MCF 10A (cell line): ENCODE results near the gene GFOD1. TPM values are rescaled to one million over a fixed set of nuclear protein-coding genes. Genes with fewer than 3 reads are reported as not detected.
A peak's percentile ranks its signal among the peaks of the same experiment; 100 is the strongest.

ENCODE experiments used
- BruUV-seq: library from RNA; stranded (reverse); fragments of 400-500 nt; replicated peaks from 2 replicates; lab custom pipeline; 2021; lab: Mats Ljungman, UMichigan
- CTCF ChIA-PET: fragments of 300-600 bp; sonication (Branson Sonifier 250); formaldehyde crosslinking; extraction: SDS; loops from one replicate; lab custom pipeline; 2021; ENCODE audit warnings: antibody characterized with exemption, inconsistent platforms; lab: Yijun Ruan, JAX
- POLR2A ChIA-PET: fragments of 300-600, 350-650 bp; sonication (Branson Sonifier 250); formaldehyde crosslinking; extraction: SDS; loops from one replicate; lab custom pipeline; 2020; ENCODE audit warnings: antibody characterized with exemption, inconsistent platforms; lab: Yijun Ruan, JAX
- DNase-seq: peaks from one replicate; pipeline ENCODE4 v3.0.0-alpha.2; 2018; ENCODE audit not compliant: unreplicated experiment
- H3K27ac Mint-ChIP-seq: one replicate; pipeline ENCODE4 v1.8.0; 2022; ENCODE audit warnings: mild to moderate bottlenecking, low read depth, mixed read lengths; ENCODE audit not compliant: unreplicated experiment
- H3K27me3 Mint-ChIP-seq: one replicate; pipeline ENCODE4 v1.8.0; 2022; ENCODE audit warnings: mixed read lengths; ENCODE audit not compliant: insufficient read depth, unreplicated experiment
- H3K36me3 Mint-ChIP-seq: one replicate; pipeline ENCODE4 v1.8.0; 2022; ENCODE audit warnings: mild to moderate bottlenecking, moderate library complexity, mixed read lengths; ENCODE audit not compliant: insufficient read depth, unreplicated experiment
- H3K4me1 Mint-ChIP-seq: one replicate; pipeline ENCODE4 v1.8.0; 2022; ENCODE audit warnings: mixed read lengths; ENCODE audit not compliant: insufficient read depth, unreplicated experiment
- H3K4me3 Mint-ChIP-seq: one replicate; pipeline ENCODE4 v1.8.0; 2022; ENCODE audit warnings: mild to moderate bottlenecking, moderate library complexity, mixed read lengths; ENCODE audit not compliant: unreplicated experiment
- H3K9me3 Mint-ChIP-seq: one replicate; pipeline ENCODE4 v1.8.0; 2022; ENCODE audit warnings: mixed read lengths; ENCODE audit not compliant: unreplicated experiment
- intact Hi-C: fragments of 100-400 bp; cut with micrococcal nuclease; formaldehyde crosslinking; loops from 2 replicates; pipeline ENCODE4 v1.14.1; 2022
- total RNA-seq: library from RNA; stranded (reverse); gene quantifications from 2 replicates; pipeline ENCODE4 v1.2.3, GENCODE V29; 2022
- TF ChIP-seq, protein P1 (sequence below): fragments of 200-600 bp; IDR thresholded peaks from one replicate; pipeline ENCODE4 v1.8.0; 2022; ENCODE audit warnings: antibody characterized with exemption, mild to moderate bottlenecking; ENCODE audit not compliant: unreplicated experiment

Gene GFOD1
- total RNA-seq, 1 experiment from 2014 or later, result 9.5 TPM

DNA sequence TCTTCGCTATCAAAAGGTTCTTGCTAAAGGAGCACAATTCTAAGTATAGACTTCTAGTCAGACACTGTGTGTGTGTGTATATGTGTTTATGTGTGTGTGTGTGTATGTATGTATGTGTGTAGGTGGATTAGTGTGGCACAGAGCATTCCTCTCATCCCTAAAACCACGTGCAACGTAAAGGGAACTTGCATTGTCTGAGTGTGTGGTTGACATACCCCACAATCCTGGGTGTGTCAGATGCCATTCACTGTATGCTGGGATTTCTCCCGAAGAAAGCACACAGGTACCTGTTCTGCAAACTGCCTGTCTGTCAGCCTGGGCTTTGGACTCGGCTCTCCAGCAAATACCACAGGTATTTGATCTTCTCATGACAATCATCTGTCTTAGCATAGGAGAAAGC is 116.8 kb downstream of the GFOD1 start:
- no peak overlapping the region for H3K27ac Mint-ChIP-seq
- H3K9me3 Mint-ChIP-seq, result no peaks in the 10 kb centered on the region
- intact Hi-C loops, result no loop called here
- BruUV-seq, result no TSS peak
- ChIA-PET CTCF (no interaction called here), POLR2A (no interaction called here)
- H3K36me3 Mint-ChIP-seq, result no peaks in the 10 kb centered on the region
- H3K4me3 Mint-ChIP-seq, result no peak overlapping the region
- peaks cover 51% of the 10 kb centered on the region for H3K4me1 Mint-ChIP-seq
- no peak for DNase-seq
- TF ChIP-seq, protein P1, sequence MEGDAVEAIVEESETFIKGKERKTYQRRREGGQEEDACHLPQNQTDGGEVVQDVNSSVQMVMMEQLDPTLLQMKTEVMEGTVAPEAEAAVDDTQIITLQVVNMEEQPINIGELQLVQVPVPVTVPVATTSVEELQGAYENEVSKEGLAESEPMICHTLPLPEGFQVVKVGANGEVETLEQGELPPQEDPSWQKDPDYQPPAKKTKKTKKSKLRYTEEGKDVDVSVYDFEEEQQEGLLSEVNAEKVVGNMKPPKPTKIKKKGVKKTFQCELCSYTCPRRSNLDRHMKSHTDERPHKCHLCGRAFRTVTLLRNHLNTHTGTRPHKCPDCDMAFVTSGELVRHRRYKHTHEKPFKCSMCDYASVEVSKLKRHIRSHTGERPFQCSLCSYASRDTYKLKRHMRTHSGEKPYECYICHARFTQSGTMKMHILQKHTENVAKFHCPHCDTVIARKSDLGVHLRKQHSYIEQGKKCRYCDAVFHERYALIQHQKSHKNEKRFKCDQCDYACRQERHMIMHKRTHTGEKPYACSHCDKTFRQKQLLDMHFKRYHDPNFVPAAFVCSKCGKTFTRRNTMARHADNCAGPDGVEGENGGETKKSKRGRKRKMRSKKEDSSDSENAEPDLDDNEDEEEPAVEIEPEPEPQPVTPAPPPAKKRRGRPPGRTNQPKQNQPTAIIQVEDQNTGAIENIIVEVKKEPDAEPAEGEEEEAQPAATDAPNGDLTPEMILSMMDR, result no peak
- no peaks in the 10 kb centered on the region for H3K27me3 Mint-ChIP-seq

DNA sequence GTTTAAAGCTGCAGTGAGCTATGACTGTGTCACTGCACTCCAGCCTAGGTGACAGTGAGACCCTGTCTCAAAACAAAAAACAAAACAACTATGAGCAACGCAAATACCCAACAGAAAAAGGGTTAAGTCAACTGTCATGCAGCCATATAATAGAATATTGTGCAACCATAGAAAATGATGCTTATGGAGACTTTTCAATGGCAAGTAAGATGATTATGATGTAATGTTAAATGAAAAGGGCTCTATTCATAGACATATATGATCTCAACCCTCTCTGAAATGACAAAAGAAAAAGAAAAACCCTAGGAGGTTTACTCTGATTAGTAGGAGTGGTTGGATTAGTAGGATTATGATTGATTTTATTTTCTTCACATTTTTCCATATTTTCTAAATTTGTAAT is 117.8 kb downstream of the GFOD1 start:
- Mint-ChIP-seq H3K27me3 (no peaks in the 10 kb centered on the region), H3K9me3 (no peaks in the 10 kb centered on the region), H3K27ac (no peak overlapping the region), H3K4me3 (no peak overlapping the region), H3K4me1 (peaks cover 46% of the 10 kb centered on the region), H3K36me3 (no peaks in the 10 kb centered on the region)
- no peak for DNase-seq
- TF ChIP-seq, protein P1, result no peak
- CTCF ChIA-PET, result interaction anchor here (0.6 to 0.7 kb wide), 4 partner anchors 9 to 1767 kb away, joined by 3 read pairs; no protein-coding TSS in a partner anchor
- no TSS peak for BruUV-seq
- intact Hi-C loops, result no loop called here
- POLR2A ChIA-PET, result interaction anchor here (0.9 kb wide), 1 partner anchor 10 kb away, joined by 3 read pairs; no protein-coding TSS in a partner anchor

DNA sequence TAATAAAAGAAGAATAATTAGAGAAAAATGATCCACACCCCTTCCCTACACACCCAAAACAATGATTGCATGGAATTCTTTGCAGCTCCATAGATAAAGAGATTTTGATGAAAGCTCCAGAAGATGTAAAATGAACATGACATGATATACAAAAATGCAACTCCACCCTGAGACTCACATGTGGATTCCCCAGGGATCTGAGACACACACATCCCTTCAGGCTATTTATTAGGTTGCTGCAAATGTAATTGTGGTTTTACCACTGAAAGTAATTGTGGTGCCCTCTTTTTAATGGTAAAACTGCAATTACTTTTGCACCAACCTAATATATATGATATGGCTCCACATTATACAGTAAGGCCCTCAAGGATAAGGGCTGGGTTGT is 118.7 kb downstream of the GFOD1 start:
- H3K27ac Mint-ChIP-seq, result no peak overlapping the region
- no peak overlapping the region for H3K4me3 Mint-ChIP-seq
- DNase-seq, result no peak
- TF ChIP-seq, protein P1, result no peak
- no peaks in the 10 kb centered on the region for H3K9me3 Mint-ChIP-seq
- no peaks in the 10 kb centered on the region for H3K36me3 Mint-ChIP-seq
- intact Hi-C loops, result no loop called here
- CTCF ChIA-PET, result interaction anchor here (0.6 to 1.3 kb wide), 5 partner anchors 8 to 118 kb away, joined by 3 to 4 read pairs (median 3); partner anchors contain the start of gene GFOD1
- no TSS peak for BruUV-seq
- no peaks in the 10 kb centered on the region for H3K27me3 Mint-ChIP-seq
- peaks cover 44% of the 10 kb centered on the region for H3K4me1 Mint-ChIP-seq
- POLR2A ChIA-PET, result interaction anchor here (1.0 to 1.6 kb wide), 5 partner anchors 11 to 206 kb away, joined by 3 to 6 read pairs (median 4); no protein-coding TSS in a partner anchor

DNA sequence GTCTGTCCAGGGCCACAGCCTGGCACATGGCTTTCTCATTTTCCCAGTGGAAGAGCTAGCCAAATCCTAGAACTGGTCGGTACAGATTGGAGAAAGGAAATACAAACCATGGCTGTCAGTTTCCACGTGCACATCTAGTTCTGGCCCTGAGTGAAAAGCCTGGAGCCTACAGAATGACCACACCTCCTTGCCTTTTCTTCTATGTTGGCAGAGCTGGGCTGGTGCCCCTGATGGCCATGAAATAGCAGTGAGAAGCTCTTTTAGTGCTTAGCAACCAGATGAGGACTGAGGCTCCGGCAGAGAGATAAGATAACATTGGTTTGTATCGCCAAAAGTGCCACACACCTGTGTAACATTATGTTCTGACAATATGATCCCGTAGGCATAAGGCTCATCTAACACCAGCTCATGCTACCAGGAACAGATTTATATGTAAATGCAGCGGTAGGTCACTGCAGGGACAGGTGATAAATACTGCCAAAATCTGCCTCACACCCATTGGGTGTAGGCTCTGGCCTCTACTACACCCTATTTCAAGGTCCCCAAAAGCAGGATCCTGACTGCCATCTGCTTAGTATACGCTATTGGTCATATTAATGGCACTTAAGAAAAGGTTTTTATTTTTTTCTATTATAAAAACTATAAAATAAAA is 119.2 kb downstream of the GFOD1 start:
- intact Hi-C loops, result no loop called here
- TF ChIP-seq, protein P1, result no peak
- Mint-ChIP-seq H3K27me3 (no peaks in the 10 kb centered on the region), H3K9me3 (no peaks in the 10 kb centered on the region), H3K4me1 (peaks cover 39% of the 10 kb centered on the region), H3K4me3 (no peak overlapping the region), H3K36me3 (no peaks in the 10 kb centered on the region), H3K27ac (peak overlapping the region; percentile 36)
- BruUV-seq, result no TSS peak
- no peak for DNase-seq
- POLR2A ChIA-PET, result interaction anchor here (1.0 to 1.6 kb wide), 6 partner anchors 10 to 207 kb away, joined by 3 to 6 read pairs (median 4); no protein-coding TSS in a partner anchor
- CTCF ChIA-PET, result interaction anchor here (0.6 to 1.3 kb wide), 9 partner anchors 11 to 1274 kb away, joined by 3 to 4 read pairs (median 4); partner anchors contain the start of gene GFOD1
